B cell (primary cell): ENCODE measurements around the gene CDA.

ENCODE experiments used
- CTCF ChIP-seq: fragments of 200-600 bp; IDR thresholded peaks from one replicate; pipeline ENCODE4 v1.8.0; 2022; ENCODE audit warnings: antibody characterized with exemption, mild to moderate bottlenecking
- EZH2 ChIP-seq: IDR thresholded peaks from 2 replicates; pipeline ENCODE4 v1.6.1; 2012; ENCODE audit warnings: borderline replicate concordance, low read depth, mild to moderate bottlenecking, moderate library complexity, low read length; ENCODE audit not compliant: insufficient read depth, poor library complexity, severe bottlenecking

GRCh38 chr1:20593756-20594155 is 4.9 kb downstream of the CDA start:
- TF ChIP-seq CTCF: no peak
- no peak for TF ChIP-seq EZH2
